Lung (tissue), 12 donors: ENCODE data around the gene SH3TC1. TPM values are rescaled to one million over a fixed set of nuclear protein-coding genes. Genes with fewer than 3 reads are reported as not detected.

ENCODE experiments used
- ATAC-seq: fragments of 200-7000 bp; cut with Tn5 transposase; one replicate; pipeline ENCODE4 v1.9.1; 2020; ENCODE audit warnings: moderate number of reproducible peaks; ENCODE audit not compliant: insufficient read depth, low FRiP score
- DNase-seq, 3 donors: peaks; one replicate each; pipeline ENCODE4 v3.0.0-alpha.2; 2013 to 2017
- H3K27ac ChIP-seq, 2 donors: one replicate each; pipeline ENCODE4 v1.5.1; 2013; ENCODE audit warnings: mild to moderate bottlenecking in 2 of 2, moderate library complexity in 2 of 2, control low read depth in 1 of 2, inconsistent platforms in 1 of 2, low read depth in 1 of 2, low read length in 1 of 2
- H3K27me3 ChIP-seq, 3 donors: one replicate each; pipeline ENCODE4 v1.5.1; 2013; ENCODE audit warnings: low read length in 2 of 3; ENCODE audit not compliant: control insufficient read depth in 3 of 3, insufficient read depth in 3 of 3
- H3K36me3 ChIP-seq, 4 donors: one replicate each; pipeline ENCODE4 v1.5.1; 2013; ENCODE audit warnings: low read length in 4 of 4, mild to moderate bottlenecking in 1 of 4, moderate library complexity in 1 of 4; ENCODE audit not compliant: control insufficient read depth in 4 of 4, insufficient read depth in 4 of 4
- H3K4me1 ChIP-seq, 5 donors: one replicate each; pipeline ENCODE4 v1.5.1; 2013; ENCODE audit warnings: low read length in 5 of 5, mild to moderate bottlenecking in 2 of 5, moderate library complexity in 1 of 5; ENCODE audit not compliant: control insufficient read depth in 5 of 5, insufficient read depth in 5 of 5
- H3K4me3 ChIP-seq: one replicate; pipeline ENCODE4 v1.5.1; 2013; ENCODE audit warnings: mild to moderate bottlenecking, control low read depth, moderate library complexity
- H3K9ac ChIP-seq, 2 donors: one replicate each; pipeline ENCODE4 v1.5.1; 2013; ENCODE audit warnings: low read length in 2 of 2, control low read depth in 1 of 2; ENCODE audit not compliant: insufficient read depth in 1 of 2
- H3K9me3 ChIP-seq, 4 donors: one replicate each; pipeline ENCODE4 v1.5.1; 2013; ENCODE audit warnings: low read length in 3 of 4, mild to moderate bottlenecking in 1 of 4, moderate library complexity in 1 of 4; ENCODE audit not compliant: control insufficient read depth in 4 of 4, insufficient read depth in 3 of 4
- WGBS, 2 donors: extraction: QIAGEN DNeasy Blood & Tissue Kit; methylation state at CpG; one replicate each; pipeline ENCODE4 v1.1.7; 2013; 5-methylcytosine and 5-hydroxymethylcytosine counted together
- polyA plus RNA-seq, 2 donors: library from polyadenylated mRNA; stranded (reverse); fragments of 200-250 nt; gene quantifications; one replicate each; pipeline ENCODE4 v1.2.1, GENCODE V29; 2013
- total RNA-seq, 2 donors: library from RNA; depleted of rRNA in 1 of 2; stranded (reverse); fragments of >200 nt in 1 of 2; gene quantifications; one replicate each; pipeline ENCODE4 v1.2.1, GENCODE V29; 2014 to 2021
- TF ChIP-seq, protein P1 (sequence below): IDR thresholded peaks from 2 replicates; pipeline ENCODE4 v1.5.1; 2012; ENCODE audit warnings: mild to moderate bottlenecking; ENCODE audit errors: control extremely low read depth, extremely low read depth
- donor health status: control.
- donor health status: control.
- donor health status: Bipolar disorder and iron deficiency.
- donor health status: healthy.
- donor health status: DM: yes; HTN: yes; CAD: no.

SH3TC1 gene
- total and polyA plus RNA-seq, 4 donors = 21.4 to 67.3 (median 38.1) TPM

- peaks cover 0 to 4% (median under 1%) of the 10 kb centered on the region in 4 donors for H3K9me3 ChIP-seq
- 79 to 85% methylated on average over 7 of the region's 7 CpGs for WGBS, 2 donors
- H3K4me3 ChIP-seq = no peak overlapping the region
- peaks cover 0 to 4% (median 0%) of the 10 kb centered on the region in 5 donors for H3K4me1 ChIP-seq
- H3K9ac ChIP-seq = no peak overlapping the region
- H3K27ac ChIP-seq = peak overlapping the region in 1 of 2 donors; percentile 49
- no peak for DNase-seq
- no peak for ATAC-seq
- no peaks in the 10 kb centered on the region for H3K27me3 ChIP-seq
- TF ChIP-seq, protein P1, sequence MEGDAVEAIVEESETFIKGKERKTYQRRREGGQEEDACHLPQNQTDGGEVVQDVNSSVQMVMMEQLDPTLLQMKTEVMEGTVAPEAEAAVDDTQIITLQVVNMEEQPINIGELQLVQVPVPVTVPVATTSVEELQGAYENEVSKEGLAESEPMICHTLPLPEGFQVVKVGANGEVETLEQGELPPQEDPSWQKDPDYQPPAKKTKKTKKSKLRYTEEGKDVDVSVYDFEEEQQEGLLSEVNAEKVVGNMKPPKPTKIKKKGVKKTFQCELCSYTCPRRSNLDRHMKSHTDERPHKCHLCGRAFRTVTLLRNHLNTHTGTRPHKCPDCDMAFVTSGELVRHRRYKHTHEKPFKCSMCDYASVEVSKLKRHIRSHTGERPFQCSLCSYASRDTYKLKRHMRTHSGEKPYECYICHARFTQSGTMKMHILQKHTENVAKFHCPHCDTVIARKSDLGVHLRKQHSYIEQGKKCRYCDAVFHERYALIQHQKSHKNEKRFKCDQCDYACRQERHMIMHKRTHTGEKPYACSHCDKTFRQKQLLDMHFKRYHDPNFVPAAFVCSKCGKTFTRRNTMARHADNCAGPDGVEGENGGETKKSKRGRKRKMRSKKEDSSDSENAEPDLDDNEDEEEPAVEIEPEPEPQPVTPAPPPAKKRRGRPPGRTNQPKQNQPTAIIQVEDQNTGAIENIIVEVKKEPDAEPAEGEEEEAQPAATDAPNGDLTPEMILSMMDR = no peak
- peaks cover 0 to 59% (median 6%) of the 10 kb centered on the region in 4 donors for H3K36me3 ChIP-seq
Observed at GRCh38 chr4:8220661-8221450, 21.8 kb downstream of the SH3TC1 start.

DNA sequence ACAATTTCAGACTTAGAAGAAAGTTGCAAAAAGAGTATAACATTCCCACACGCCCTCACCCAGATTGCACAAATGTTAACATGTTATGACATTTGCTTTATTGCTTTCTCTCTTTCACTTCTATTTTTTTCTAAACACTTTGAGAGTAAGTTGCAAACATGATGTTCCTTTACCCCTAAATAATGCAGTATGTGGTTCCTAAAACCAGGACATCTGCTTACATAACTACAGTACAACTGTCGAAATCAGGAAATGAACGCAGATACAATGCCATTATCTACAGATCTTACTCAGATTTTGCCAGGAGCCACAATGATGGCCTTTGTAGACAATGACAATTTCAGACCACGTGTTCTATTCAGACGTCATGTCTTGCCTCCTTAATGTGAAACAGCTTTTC, 22.4 kb downstream of the SH3TC1 start:
- peaks cover 0 to 57% (median 6%) of the 10 kb centered on the region in 4 donors for H3K36me3 ChIP-seq
- H3K9me3 ChIP-seq = peaks cover 0 to 4% (median under 1%) of the 10 kb centered on the region in 4 donors
- peaks cover 0 to 9% (median 0%) of the 10 kb centered on the region in 5 donors for H3K4me1 ChIP-seq
- H3K4me3 ChIP-seq = no peak overlapping the region
- 22 to 42% methylated on average over 5 of the region's 5 CpGs for WGBS, 2 donors
- ATAC-seq (peak; percentile 34), DNase-seq (peak in 2 of 3 donors; percentile 12 to 26)
- no peak overlapping the region for H3K27ac ChIP-seq
- TF ChIP-seq, protein P1 = no peak
- H3K27me3 ChIP-seq = no peaks in the 10 kb centered on the region
- no peak overlapping the region for H3K9ac ChIP-seq

DNA sequence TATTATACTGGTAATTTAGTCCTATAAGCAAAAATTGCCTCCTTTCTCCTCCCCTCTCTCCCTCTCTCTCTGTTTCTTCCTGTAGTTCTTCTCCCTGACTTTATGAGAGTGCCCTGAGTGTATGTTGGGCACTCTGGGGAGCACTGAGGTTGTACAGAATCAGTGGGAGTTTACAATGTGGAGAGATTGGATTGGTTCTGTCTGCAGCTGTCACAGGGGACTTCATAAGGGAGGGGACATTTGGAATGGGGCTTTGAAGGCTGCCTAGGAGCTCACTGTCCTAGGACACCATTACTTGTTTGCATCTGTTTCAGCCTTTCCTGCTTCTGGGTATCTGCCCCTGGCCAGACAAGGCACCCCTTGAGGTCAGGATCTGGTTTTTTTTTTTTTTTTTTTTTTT, 22.9 kb downstream of the SH3TC1 start:
- no peak for ATAC-seq
- no peak overlapping the region for H3K9ac ChIP-seq
- H3K36me3 ChIP-seq = peaks cover 0 to 58% (median 6%) of the 10 kb centered on the region in 4 donors
- TF ChIP-seq, protein P1 = no peak
- peaks cover 0 to 4% (median under 1%) of the 10 kb centered on the region in 4 donors for H3K9me3 ChIP-seq
- H3K27me3 ChIP-seq = no peaks in the 10 kb centered on the region
- peaks cover 0 to 9% (median 0%) of the 10 kb centered on the region in 5 donors for H3K4me1 ChIP-seq
- H3K27ac ChIP-seq = peak overlapping the region in 1 of 2 donors; percentile 32
- no peak overlapping the region for H3K4me3 ChIP-seq
- no peak for DNase-seq
